EL (cell line): ENCODE measurements around the gene SH3BGRL3.
A peak's percentile ranks its signal among the peaks of the same experiment; 100 is the strongest.
"Not testable (repeated sequence)": the region's sequence is repeated elsewhere in the genome, so short reads cannot be mapped to it uniquely, and the experiment has no call there.

Experiments used
- DNase-seq: peaks from one replicate; pipeline ENCODE4 v3.0.0-alpha.2; 2016

SH3BGRL3 gene

GRCh38 chr1:26279456-26280332 lies at the start of gene SH3BGRL3:
TSS of gene SH3BGRL3 (plus strand) at chr1:26280086. CDS start at chr1:26280156, 70 bp downstream.
- peak; percentile 87 for DNase-seq

DNA sequence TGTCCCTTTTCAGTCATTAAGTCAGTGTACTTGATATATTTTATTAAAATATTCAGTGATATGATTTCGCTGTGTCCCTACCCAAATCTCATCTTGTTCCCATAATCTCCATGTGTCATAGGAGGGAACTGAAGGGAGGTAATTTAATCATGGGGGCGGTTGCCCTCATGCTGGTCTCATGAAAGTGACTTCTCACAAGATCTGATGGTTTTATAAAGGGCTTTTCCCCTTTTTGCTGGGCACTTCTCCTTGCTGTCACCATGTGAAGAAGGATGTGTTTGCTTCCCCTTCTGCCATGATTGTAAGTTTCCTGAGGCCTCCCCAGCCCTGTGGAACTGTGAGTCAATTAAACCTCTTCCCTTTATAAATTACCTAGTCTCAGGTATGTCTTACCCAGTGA lies 49.2 kb upstream of the SH3BGRL3 start:
- not testable (repeated sequence) for DNase-seq

GRCh38 chr1:26233903-26234643 lies 45.8 kb upstream of the SH3BGRL3 start, which contains the start of gene CEP85:
TSS of gene CEP85 (plus strand) at chr1:26234200. CDS start at chr1:26239784, 5,584 bp downstream.
- peak; percentile 97 for DNase-seq

- peak; percentile 50 for DNase-seq
Observed at GRCh38 chr1:26234644-26235370, 45.1 kb upstream of the SH3BGRL3 start.

DNA sequence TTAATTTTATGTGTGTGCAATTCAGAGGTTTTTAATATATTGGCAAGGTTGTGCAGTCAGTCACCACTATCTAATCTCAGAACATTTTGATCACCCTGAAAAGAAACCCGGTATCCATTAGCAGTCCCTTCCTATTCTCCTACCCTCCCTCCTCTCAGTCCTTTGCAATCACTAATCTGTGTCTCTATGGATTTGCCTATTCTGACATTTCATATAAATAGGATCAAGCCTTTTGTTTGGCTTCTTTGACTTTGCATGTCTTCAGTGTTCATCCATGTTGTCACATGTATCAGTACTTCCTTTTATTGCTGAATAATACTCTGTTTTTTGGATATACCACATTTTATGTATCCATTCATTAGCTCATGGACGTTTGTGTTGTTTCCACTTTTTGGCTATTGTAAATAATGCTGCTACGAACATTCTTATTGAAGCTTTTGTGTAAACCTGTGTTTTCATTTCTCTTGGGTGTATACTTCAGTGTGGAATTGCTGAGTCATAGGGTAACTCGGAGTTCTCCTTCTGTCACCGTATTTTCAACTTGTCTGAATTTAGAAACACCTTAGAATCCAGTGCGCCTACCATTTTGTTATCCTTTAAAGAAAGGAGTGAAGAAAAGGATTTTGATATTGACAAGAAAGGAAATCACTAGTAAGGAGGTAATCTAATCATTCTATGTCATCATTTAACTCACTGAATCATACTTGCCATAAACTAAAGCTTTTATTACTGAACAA lies 42.5 kb upstream of the SH3BGRL3 start:
- peak; percentile 8 for DNase-seq

GRCh38 chr1:26239936-26240335 lies 40.0 kb upstream of the SH3BGRL3 start:
- DNase-seq, result peak; percentile 45

GRCh38 chr1:26252718-26253117 lies 27.2 kb upstream of the SH3BGRL3 start:
- DNase-seq, result no peak

- DNase-seq, result no peak
Observed at GRCh38 chr1:26254404-26254803, 25.5 kb upstream of the SH3BGRL3 start.

DNA sequence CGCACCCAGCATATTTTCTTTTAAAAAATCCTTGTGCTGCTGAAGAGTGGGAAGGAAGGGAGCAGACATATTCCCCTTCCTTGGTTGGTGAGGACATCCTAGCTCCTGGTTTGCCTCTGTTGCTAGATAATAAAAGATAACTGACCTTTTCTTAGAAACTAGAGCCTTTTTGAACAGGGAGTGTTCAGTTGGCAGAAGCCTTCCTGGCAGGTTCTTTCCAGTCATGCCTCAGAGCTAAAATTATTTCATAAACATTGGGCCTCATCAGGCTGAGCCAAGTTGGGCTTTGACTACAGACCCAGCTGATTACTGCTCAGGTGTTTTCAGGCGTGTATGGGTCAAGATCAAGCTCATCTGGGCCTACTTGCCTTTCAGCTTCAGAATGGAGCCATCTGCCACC lies 22.7 kb upstream of the SH3BGRL3 start:
- no peak for DNase-seq

GRCh38 chr1:26259005-26259404 lies 20.9 kb upstream of the SH3BGRL3 start:
- no peak for DNase-seq

DNA sequence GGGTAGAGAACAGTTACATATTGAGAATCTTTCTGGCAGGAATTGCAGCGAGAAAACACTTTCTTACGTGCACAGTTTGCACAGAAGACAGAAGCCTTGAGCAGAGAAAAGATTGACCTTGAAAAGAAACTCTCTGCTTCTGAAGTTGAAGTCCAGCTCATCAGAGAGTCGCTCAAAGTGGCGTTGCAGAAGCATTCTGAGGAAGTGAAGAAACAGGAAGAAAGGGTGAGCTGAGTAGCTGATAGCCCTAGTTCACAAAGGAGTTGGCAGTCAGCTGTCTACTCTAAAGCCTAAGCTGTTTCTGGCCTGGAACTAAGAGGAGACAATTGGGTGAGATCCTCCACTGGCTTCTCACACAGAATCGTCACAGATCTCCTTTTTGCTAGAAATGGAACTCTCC lies 20.3 kb upstream of the SH3BGRL3 start:
- DNase-seq, result no peak

DNA sequence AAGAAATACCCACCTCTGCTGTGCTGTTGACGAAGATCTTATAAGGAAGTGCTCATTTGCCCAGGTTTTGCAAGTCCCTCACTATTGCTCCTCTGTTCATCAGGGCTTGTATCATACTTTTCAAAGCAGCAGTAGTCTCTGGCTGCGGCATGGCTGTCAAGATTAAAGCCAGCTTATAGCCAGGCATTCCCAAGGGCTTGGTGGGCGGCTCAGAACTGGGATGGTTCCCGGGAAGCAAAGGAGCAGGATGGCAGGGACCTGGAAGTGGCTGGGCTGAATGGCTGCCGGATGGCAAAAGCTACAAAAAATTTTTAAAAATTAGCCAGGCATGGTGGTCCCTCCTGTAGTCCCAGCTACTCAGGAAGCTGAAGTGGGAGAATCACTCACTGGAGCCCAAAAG lies 16.7 kb upstream of the SH3BGRL3 start:
- no peak for DNase-seq

DNA sequence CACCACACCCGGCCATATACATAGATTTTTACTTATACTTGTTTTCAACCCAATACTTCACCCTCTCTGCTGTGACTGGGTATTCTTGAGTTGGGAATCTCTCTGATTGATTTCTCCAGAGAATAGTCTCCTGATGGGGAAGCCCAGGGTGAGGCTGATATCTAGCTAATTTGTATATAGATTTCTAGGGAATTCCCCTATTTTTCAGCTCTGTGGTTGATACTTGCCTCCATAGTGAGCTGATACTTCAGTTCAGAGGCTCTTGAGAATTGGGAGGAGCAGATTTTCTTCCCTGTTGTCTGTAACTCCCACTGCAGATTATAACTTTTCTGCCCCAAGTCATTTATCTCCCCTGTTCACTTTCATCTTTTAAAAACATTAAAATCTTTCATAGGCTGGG lies 14.5 kb upstream of the SH3BGRL3 start:
- no peak for DNase-seq

- no peak for DNase-seq
Observed at GRCh38 chr1:26268290-26269197, 11.3 kb upstream of the SH3BGRL3 start.

DNA sequence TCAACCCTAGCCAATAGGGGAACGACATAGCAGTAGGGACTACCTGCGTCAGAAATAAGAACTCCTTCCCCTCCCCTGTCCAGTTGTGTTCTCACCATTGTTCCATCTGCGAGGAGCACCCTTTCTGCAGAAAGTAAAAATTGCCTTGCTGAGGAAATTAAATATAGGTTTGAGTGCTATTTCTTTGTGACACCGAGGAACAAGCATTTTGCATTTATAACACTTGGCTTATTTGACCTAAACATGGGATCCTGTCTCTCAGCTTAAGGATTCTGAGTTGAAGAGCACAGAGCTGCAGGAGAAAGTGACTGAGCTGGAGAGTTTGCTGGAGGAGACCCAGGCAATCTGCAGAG lies 10.7 kb upstream of the SH3BGRL3 start:
- no peak for DNase-seq

- DNase-seq, result peak; percentile 50
Observed at GRCh38 chr1:26274801-26275425, 5.0 kb upstream of the SH3BGRL3 start.

- peak; percentile 98 for DNase-seq
Observed at GRCh38 chr1:26275580-26276431, 4.1 kb upstream of the SH3BGRL3 start.

- no peak for DNase-seq
Observed at GRCh38 chr1:26276432-26276838, 3.5 kb upstream of the SH3BGRL3 start.

GRCh38 chr1:26277261-26277661 lies 2.6 kb upstream of the SH3BGRL3 start:
- no peak for DNase-seq

- DNase-seq, result no peak
Observed at GRCh38 chr1:26277719-26278118, 2.2 kb upstream of the SH3BGRL3 start.
